ENCODE results near the gene UNC5A. TPM values are rescaled to one million over a fixed set of nuclear protein-coding genes. Genes with fewer than 3 reads are reported as not detected.

Gene UNC5A
- total RNA-seq, 2 experiments from 2014 or later: not detected

- POLR2A ChIA-PET: interaction anchor here (0.6 kb wide), 1 partner anchor 247 kb away, joined by 5 read pairs; no protein-coding TSS in a partner anchor
- CTCF ChIA-PET: interaction anchor here (0.6 to 1.6 kb wide), 3 partner anchors 8 to 331 kb away, joined by 3 to 6 read pairs (median 4); no protein-coding TSS in a partner anchor
Measured at GRCh38 chr5:176902102-176902814, 91.9 kb downstream of the UNC5A start.

GRCh38 chr5:176902911-176903664 lies 92.7 kb downstream of the UNC5A start:
- POLR2A ChIA-PET: no interaction called here
- CTCF ChIA-PET: interaction anchor here (0.5 to 1.1 kb wide), 3 partner anchors 13 to 242 kb away, joined by 3 to 9 read pairs (median 6); no protein-coding TSS in a partner anchor

DNA sequence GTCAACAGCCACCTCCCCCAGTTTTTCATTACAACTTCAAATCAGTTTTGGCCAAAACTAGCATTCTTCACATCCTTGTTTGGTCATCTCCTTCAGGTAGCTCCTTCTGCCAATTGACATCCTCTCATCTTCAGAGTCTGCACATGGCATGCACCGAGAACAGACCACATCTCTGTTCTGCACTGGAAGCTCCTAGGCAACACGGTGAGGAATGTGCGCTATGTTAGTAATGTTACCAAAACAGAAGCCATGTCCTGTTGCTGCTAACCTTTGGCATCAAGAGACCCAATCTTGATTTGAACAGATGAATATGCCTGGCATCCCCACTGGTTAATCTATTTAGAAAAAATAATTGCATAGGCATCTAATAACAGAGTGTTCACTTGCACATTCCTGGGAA lies 93.9 kb downstream of the UNC5A start:
- ChIA-PET POLR2A (no interaction called here), CTCF (interaction anchor here (1.0 kb wide), 1 partner anchor 12 kb away, joined by 9 read pairs; no protein-coding TSS in a partner anchor)

DNA sequence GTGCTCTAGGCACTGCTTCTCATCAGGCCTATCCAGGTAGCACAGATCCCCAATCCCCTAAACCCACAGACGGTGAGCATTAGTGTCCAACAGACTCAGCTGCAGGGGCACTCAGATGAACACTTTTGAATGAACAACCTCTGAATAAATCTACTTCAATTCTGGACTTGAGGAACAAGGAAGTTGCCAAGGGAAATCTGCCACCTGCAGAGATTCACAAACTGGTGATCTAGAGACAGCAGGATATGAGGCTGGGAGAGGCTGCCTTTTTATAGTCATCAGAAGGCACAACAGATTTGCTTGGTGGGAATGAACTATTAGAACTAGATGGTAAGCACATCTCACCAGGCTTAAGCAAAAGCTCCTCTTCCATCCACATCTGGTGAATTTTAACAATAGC lies 95.8 kb downstream of the UNC5A start:
- ChIA-PET POLR2A (no interaction called here), CTCF (no interaction called here)

DNA sequence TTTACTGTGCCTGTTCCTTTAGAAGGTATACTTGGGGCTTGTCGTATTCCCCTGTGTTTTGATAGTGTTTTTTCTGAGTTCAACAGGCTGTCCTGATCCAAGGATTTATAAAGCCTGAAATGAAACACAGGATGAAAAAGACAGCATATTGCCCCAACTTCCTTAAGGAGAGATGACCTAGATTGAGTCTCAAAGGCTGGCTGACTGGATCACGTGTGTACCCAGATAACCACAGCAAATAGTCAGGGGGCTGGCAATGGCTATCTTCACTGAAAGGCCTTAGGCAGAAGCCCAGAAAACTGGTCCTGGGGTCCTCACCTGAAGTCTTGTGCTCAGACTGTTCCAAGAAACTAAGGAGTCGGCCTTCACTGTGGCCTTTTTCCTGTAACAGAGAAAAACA lies 96.4 kb downstream of the UNC5A start:
- CTCF ChIA-PET: no interaction called here
- POLR2A ChIA-PET: no interaction called here

- CTCF ChIA-PET: interaction anchor here (1.1 kb wide), 1 partner anchor 36 kb away, joined by 4 read pairs; no protein-coding TSS in a partner anchor
- POLR2A ChIA-PET: no interaction called here
Measured at GRCh38 chr5:176908675-176909368, 98.5 kb downstream of the UNC5A start.

- POLR2A ChIA-PET: no interaction called here
- CTCF ChIA-PET: no interaction called here
Measured at GRCh38 chr5:176912115-176912514, 101.8 kb downstream of the UNC5A start.

GRCh38 chr5:176915906-176916305 lies 105.5 kb downstream of the UNC5A start:
- CTCF ChIA-PET: interaction anchor here (0.7 to 0.9 kb wide), 2 partner anchors 12 to 25 kb away, joined by 5 to 9 read pairs; no protein-coding TSS in a partner anchor
- POLR2A ChIA-PET: no interaction called here

- POLR2A ChIA-PET: no interaction called here
- CTCF ChIA-PET: interaction anchor here (0.7 to 0.9 kb wide), 2 partner anchors 13 to 25 kb away, joined by 5 to 9 read pairs; no protein-coding TSS in a partner anchor
Measured at GRCh38 chr5:176916337-176916736, 106.0 kb downstream of the UNC5A start.

GRCh38 chr5:176918613-176919012 lies 108.3 kb downstream of the UNC5A start:
- CTCF ChIA-PET: no interaction called here
- POLR2A ChIA-PET: no interaction called here

DNA sequence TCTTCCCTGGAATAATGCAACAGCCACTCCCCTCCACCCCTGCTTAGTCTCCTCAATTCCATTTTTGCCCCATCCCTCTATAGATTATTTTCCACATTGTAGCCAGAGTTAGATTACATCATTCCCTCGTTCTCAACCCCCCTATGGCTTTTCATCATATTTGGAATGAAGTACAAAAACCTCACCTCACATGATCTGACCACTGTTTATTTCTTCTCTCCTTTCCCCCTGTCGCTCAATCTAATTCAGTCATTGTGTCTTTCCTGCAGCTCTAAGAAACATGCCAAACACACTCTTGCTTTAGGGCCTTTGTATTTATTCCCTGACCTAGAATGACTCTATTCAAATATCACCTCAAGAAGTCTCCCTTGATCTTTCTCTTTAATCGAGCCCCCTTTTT lies 111.4 kb downstream of the UNC5A start:
- POLR2A ChIA-PET: no interaction called here
- CTCF ChIA-PET: no interaction called here

GRCh38 chr5:176922817-176923216 lies 112.5 kb downstream of the UNC5A start:
- CTCF ChIA-PET: interaction anchor here (1.2 kb wide), 1 partner anchor 262 kb away, joined by 3 read pairs; no protein-coding TSS in a partner anchor
- POLR2A ChIA-PET: interaction anchor here (0.7 kb wide), 1 partner anchor 77 kb away, joined by 3 read pairs; no protein-coding TSS in a partner anchor

DNA sequence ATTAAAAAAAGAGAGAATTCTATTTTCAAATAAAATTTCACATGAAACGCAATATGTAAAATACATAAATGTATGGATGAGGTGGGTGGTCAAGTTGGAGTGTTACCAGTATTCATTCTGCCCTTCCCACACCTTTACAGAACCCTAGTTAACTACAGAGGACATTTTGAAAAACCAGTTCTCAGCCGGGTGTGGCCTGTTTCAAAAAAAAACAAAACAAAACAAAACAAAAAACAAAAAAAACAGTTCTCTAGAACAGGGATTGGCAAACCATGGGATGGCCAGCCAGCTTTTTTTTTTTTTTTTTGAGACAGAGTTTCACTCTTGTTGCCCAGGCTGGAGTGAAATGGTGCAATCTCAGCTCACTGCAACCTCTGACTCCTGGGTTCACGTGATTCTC lies 117.2 kb downstream of the UNC5A start:
- ChIA-PET CTCF (interaction anchor here (0.6 kb wide), 1 partner anchor 27 kb away, joined by 3 read pairs; no protein-coding TSS in a partner anchor), POLR2A (interaction anchor here (0.6 kb wide), 1 partner anchor 232 kb away, joined by 5 read pairs; no protein-coding TSS in a partner anchor)

DNA sequence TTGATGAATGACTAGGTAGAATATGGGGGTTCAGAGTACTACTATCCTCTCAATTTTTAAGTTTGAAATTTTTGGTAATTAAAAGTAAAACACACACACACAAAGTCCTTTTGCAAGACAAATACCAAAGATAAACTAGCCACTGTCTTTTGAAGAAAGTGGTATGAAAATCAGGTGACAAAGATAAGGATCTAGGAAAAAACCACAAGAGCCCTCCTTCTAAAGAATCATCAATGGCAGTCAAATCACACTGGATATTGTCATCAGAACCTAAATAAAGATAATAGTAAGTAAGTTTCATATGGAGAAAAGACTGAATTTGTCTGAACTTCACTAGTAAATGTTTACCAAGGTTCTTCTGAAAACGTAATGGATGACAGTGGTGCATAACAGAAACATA lies 119.3 kb downstream of the UNC5A start:
- ChIA-PET POLR2A (no interaction called here), CTCF (interaction anchor here (0.6 kb wide), 1 partner anchor 35 kb away, joined by 3 read pairs; no protein-coding TSS in a partner anchor)

Other genes starting within 250 kb of the UNC5A start
- 1 to 10 TPM; 2.7 to 3.0 TPM for gene GPRIN1, start 200.4 kb upstream of the UNC5A start, total RNA-seq
- not detected for gene SNCB, start 180.0 kb upstream of the UNC5A start, total RNA-seq
- not detected for gene EIF4E1B, start 179.9 kb upstream of the UNC5A start, total RNA-seq
- gene TSPAN17, start 163.1 kb upstream of the UNC5A start, total RNA-seq: 10 to 100 TPM; 36.6 to 37.9 TPM
- under 1 TPM in 1 of 2 experiments, not detected in 1; 0.06 TPM for gene HK3, start 88.8 kb downstream of the UNC5A start, total RNA-seq
- 10 to 100 TPM; 40.0 to 41.3 TPM for gene UIMC1, start 196.2 kb downstream of the UNC5A start, total RNA-seq
- gene ZNF346, start 212.1 kb downstream of the UNC5A start, total RNA-seq: 10 to 100 TPM; 21.2 TPM